HepG2 (cell line): Measurements from ENCODE around the gene CACNA1C. TPM values are rescaled to one million over a fixed set of nuclear protein-coding genes. Genes with fewer than 3 reads are reported as not detected.

Source experiments
- ATAC-seq: fragments of 200-7000 bp; cut with Tn5 transposase; 3 replicates; pipeline ENCODE4 v1.9.1; 2020; ENCODE audit warnings: mild to moderate bottlenecking, moderate library complexity
- BruUV-seq: library from RNA; stranded (reverse); fragments of 400-500 nt; replicated peaks from 2 replicates; lab custom pipeline; 2021; lab: Mats Ljungman, UMichigan
- CTCF ChIA-PET: fragments of 300-600 bp; formaldehyde crosslinking; extraction: SDS; loops from one replicate; lab custom pipeline; 2021; ENCODE audit warnings: low total read pairs, inconsistent platforms, low intra/inter-chr PET ratio; lab: Yijun Ruan, JAX
- POLR2A ChIA-PET: fragments of 350-600 bp; sonication (Branson Sonifier 250); formaldehyde crosslinking; loops from one replicate; lab custom pipeline; 2020; ENCODE audit warnings: antibody characterized with exemption, inconsistent platforms; lab: Yijun Ruan, JAX
- DNase-seq: peaks from one replicate; pipeline ENCODE4 v3.0.0-alpha.2; 2015; ENCODE audit warnings: low spot score
- FAIRE-seq: peaks from 3 replicates; lab custom pipeline; 2011; peaks lifted over from hg19 to GRCh38; lab: Jason Lieb, UNC
- H2AFZ ChIP-seq: one replicate; pipeline ENCODE4 v1.6.1; 2011; ENCODE audit warnings: low read length, inconsistent platforms
- H3K27ac ChIP-seq: fragments of 300-600 bp; 3 replicates; pipeline ENCODE4 v1.8.0; 2011; ENCODE audit warnings: mixed run types, mild to moderate bottlenecking, mixed read lengths, low read length, inconsistent platforms; ENCODE audit not compliant: insufficient read depth; ENCODE audit errors: extremely low read length
- H3K27me3 ChIP-seq, 2 experiments: fragments of 200-600 bp in 1 of 2; 2 replicates in 1 of 2; 3 replicates in 1 of 2; pipeline versions ENCODE4 v1.6.0 to v1.8.0; 2011; ENCODE audit warnings: low read length in 2 of 2, mild to moderate bottlenecking in 2 of 2, moderate library complexity in 2 of 2, inconsistent platforms in 1 of 2; ENCODE audit not compliant: insufficient read depth in 2 of 2, control insufficient read depth in 1 of 2
- H3K36me3 ChIP-seq, 2 experiments: fragments of 200-600 bp in 1 of 2; replicated peaks in 1 of 2; 2 replicates in 1 of 2; 3 replicates in 1 of 2; pipeline versions ENCODE4 v1.5.1 to v1.8.0; 2011; ENCODE audit warnings: low read length in 2 of 2, inconsistent platforms in 1 of 2; ENCODE audit not compliant: insufficient read depth in 2 of 2, control insufficient read depth in 1 of 2
- H3K4me1 ChIP-seq: 2 replicates; pipeline ENCODE4 v1.5.1; 2012; ENCODE audit warnings: low read length, inconsistent platforms; ENCODE audit not compliant: insufficient read depth
- H3K4me2 ChIP-seq: 2 replicates; pipeline ENCODE4 v1.6.0; 2011; ENCODE audit warnings: low read depth, low read length, inconsistent platforms
- H3K4me3 ChIP-seq, 3 experiments: fragments of 200-600 bp in 1 of 3; sonication (generic), shearing (Covaris generic) in 1 of 3; replicated peaks in 1 of 3; 2 replicates each; pipeline ENCODE4 v1.5.1; 2011 to 2016; ENCODE audit warnings: low read length in 3 of 3, inconsistent platforms in 2 of 3, low read depth in 2 of 3, mild to moderate bottlenecking in 2 of 3, control low read depth in 1 of 3, mixed read lengths in 1 of 3; ENCODE audit not compliant: insufficient read depth in 1 of 3
- H3K79me2 ChIP-seq: one replicate; pipeline ENCODE4 v1.6.1; 2011; ENCODE audit warnings: low read length, inconsistent platforms; ENCODE audit not compliant: insufficient read depth
- H3K9ac ChIP-seq: 2 replicates; pipeline ENCODE4 v1.6.0; 2011; ENCODE audit warnings: mild to moderate bottlenecking, low read depth, low read length, inconsistent platforms; ENCODE audit not compliant: insufficient read depth
- H3K9me3 ChIP-seq: 2 replicates; pipeline ENCODE4 v1.5.1; 2012; ENCODE audit warnings: mild to moderate bottlenecking, low read length
- H4K20me1 ChIP-seq: 2 replicates; pipeline ENCODE4 v1.6.0; 2011; ENCODE audit warnings: inconsistent platforms, mild to moderate bottlenecking, low read length, moderate library complexity; ENCODE audit not compliant: insufficient read depth
- CREBL2 ChIP-seq: sonication (generic); formaldehyde crosslinking; IDR thresholded peaks from 2 replicates; pipeline ENCODE4 v1.8.1; 2023; ENCODE audit warnings: missing genetic modification reagents, mild to moderate bottlenecking, borderline replicate concordance
- ERF ChIP-seq: IDR thresholded peaks from 2 replicates; pipeline ENCODE4 v1.6.1; 2018; ENCODE audit warnings: missing biosample characterization, missing genetic modification reagents
- FOXA1 ChIP-seq, 2 experiments: fragments of 450-650 bp in 1 of 2; sonication (generic) in 1 of 2; formaldehyde crosslinking in 1 of 2; IDR thresholded peaks; 2 replicates each; pipeline versions ENCODE4 v1.4.0 to v1.6.1; 2016 to 2020; ENCODE audit warnings: missing genetic modification reagents in 1 of 2
- HNF4A ChIP-seq: sonication (generic); formaldehyde crosslinking; IDR thresholded peaks from 2 replicates; pipeline ENCODE4 v1.4.0; 2020; ENCODE audit warnings: missing genetic modification reagents
- JARID2 ChIP-seq: sonication (generic); formaldehyde crosslinking; IDR thresholded peaks from 2 replicates; pipeline ENCODE4 v1.8.1; 2023; ENCODE audit warnings: missing genetic modification reagents, inconsistent platforms; ENCODE audit not compliant: insufficient replicate concordance
- KLF12 ChIP-seq: sonication (generic); formaldehyde crosslinking; IDR thresholded peaks from 2 replicates; pipeline ENCODE4 v1.4.0; 2020; ENCODE audit warnings: missing genetic modification reagents, borderline replicate concordance
- MBNL3 ChIP-seq: fragments of 250-450 bp; sonication (Bioruptor Pico); conservative IDR thresholded peaks from 2 replicates; pipeline ENCODE4 v1.8.0; 2022; ENCODE audit warnings: mild to moderate bottlenecking, inconsistent platforms
- NFIB ChIP-seq: sonication (generic); formaldehyde crosslinking; IDR thresholded peaks from 2 replicates; pipeline ENCODE4 v1.9.0; 2021; ENCODE audit warnings: missing genetic modification reagents, mild to moderate bottlenecking, borderline replicate concordance
- PBX2 ChIP-seq: IDR thresholded peaks from 2 replicates; pipeline ENCODE4 v1.6.1; 2016; ENCODE audit warnings: control low read depth
- TCF7 ChIP-seq: sonication (generic); IDR thresholded peaks from 2 replicates; pipeline ENCODE4 v1.6.1; 2016; ENCODE audit warnings: antibody characterized with exemption, low read depth
- TEAD3 ChIP-seq: optimal IDR thresholded peaks from 2 replicates; pipeline ENCODE3; 2016; ENCODE audit warnings: borderline replicate concordance
- ZBTB4 ChIP-seq: sonication (generic); formaldehyde crosslinking; IDR thresholded peaks from 2 replicates; pipeline ENCODE4 v1.4.0; 2020; ENCODE audit warnings: missing genetic modification reagents, mild to moderate bottlenecking, borderline replicate concordance
- ZBTB7B ChIP-seq: sonication (generic); formaldehyde crosslinking; IDR thresholded peaks from 2 replicates; pipeline ENCODE4 v1.4.0; 2020; ENCODE audit warnings: missing genetic modification reagents
- ZC3H13 ChIP-seq: sonication (generic); formaldehyde crosslinking; IDR thresholded peaks from 2 replicates; pipeline ENCODE4 v1.8.1; 2023; ENCODE audit warnings: mild to moderate bottlenecking, missing genetic modification reagents, moderate library complexity
- ZNF12 ChIP-seq: sonication (generic); formaldehyde crosslinking; IDR thresholded peaks from 2 replicates; pipeline ENCODE4 v1.5.0; 2020; ENCODE audit warnings: missing genetic modification reagents
- ZNF24 ChIP-seq: fragments of 450-650 bp; IDR thresholded peaks from 2 replicates; pipeline ENCODE4 v1.6.1; 2017; ENCODE audit warnings: antibody characterized with exemption, mild to moderate bottlenecking
- ZNF503 ChIP-seq: sonication (generic); formaldehyde crosslinking; IDR thresholded peaks from 2 replicates; pipeline ENCODE4 v1.4.0; 2020; ENCODE audit warnings: missing genetic modification reagents
- ZNF775 ChIP-seq: sonication (generic); formaldehyde crosslinking; IDR thresholded peaks from 2 replicates; pipeline ENCODE4 v1.4.0; 2020; ENCODE audit warnings: missing genetic modification reagents, mild to moderate bottlenecking, moderate library complexity, borderline replicate concordance
- WGBS: methylation state at CpG from one replicate; pipeline ENCODE4 v1.1.6; 2017; ENCODE audit warnings: low lambda C conversion rate; 5-methylcytosine and 5-hydroxymethylcytosine counted together
- in situ Hi-C: cut with HindIII; loops from 2 replicates; pipeline ENCODE4 v1.10.0; 2017; ENCODE audit warnings: low pct_unique_long_range_greater_than_20kb; ENCODE audit not compliant: extremely low pct_ligation_motif_present
- intact Hi-C: fragments of 100-400 bp; cut with micrococcal nuclease; formaldehyde crosslinking; loops from one replicate; pipeline ENCODE4 v1.10.0; 2022; ENCODE audit not compliant: unreplicated experiment
- polyA plus RNA-seq, 8 experiments: library from polyadenylated mRNA; depleted of rRNA in 3 of 8; stranded (reverse) in 7 of 8; unstranded in 1 of 8; fragments of >200 nt; fragmentation: Illumina TruSeq in 4 of 8; extraction: Trizol in 4 of 8; gene quantifications; 2 replicates each; pipeline versions ENCODE4 v1.2.1 to v1.2.3, GENCODE V29; 2011 to 2016; ENCODE audit warnings: low read depth in 4 of 8, missing spikeins in 1 of 8, mixed read lengths in 1 of 8; ENCODE audit not compliant: insufficient read depth in 1 of 8
- total RNA-seq, 5 experiments: library from RNA; depleted of rRNA; stranded (reverse); fragments of >200 nt; fragmentation: Illumina TruSeq; extraction: Trizol; gene quantifications; 2 replicates each; pipeline ENCODE4 v1.2.3, GENCODE V29; 2016; ENCODE audit warnings: low read depth in 1 of 5

Gene CACNA1C
- total and polyA plus RNA-seq, 2 of the 13 experiments (the other 11 are each of a cell fraction or from before 2014, with no cell fraction given): not detected

- TF ChIP-seq ZNF503 (CRISPR knock-in tag) (no peak), NFIB (CRISPR knock-in tag) (no peak), PBX2 (CRISPR knock-in tag) (no peak), TCF7 (no peak), TEAD3 (no peak), ZNF24 (no peak), ZNF775 (CRISPR knock-in tag) (no peak), JARID2 (no peak), FOXA1 (IDR thresholded peaks at IDR 0.05) (no peak), FOXA1 (CRISPR knock-in tag; IDR thresholded peaks at IDR 0.05) (no peak), ZBTB7B (CRISPR knock-in tag) (no peak), CREBL2 (CRISPR knock-in tag) (no peak), HNF4A (0 out of 2 replicates have a peak, but pooled peaks have one; percentile 11)
These were observed 116.7 kb downstream of the CACNA1C start (continued) for GRCh38 chr12:2169489-2169888.

- intact Hi-C loops: no loop called here
- Histone ChIP-seq H3K27ac (no peak overlapping the region), H3K27me3 (peaks cover 0 to 7% of the 10 kb centered on the region in 2 experiments; a peak in 4 of 5 replicates), H3K4me2 (no peak overlapping the region), H3K36me3 (no peaks in the 10 kb centered on the region), H3K4me3 (no peak overlapping the region), H3K79me2 (no peaks in the 10 kb centered on the region), H2AFZ (no peak overlapping the region), H4K20me1 (no peaks in the 10 kb centered on the region), H3K9me3 (no peaks in the 10 kb centered on the region), H3K9ac (no peak overlapping the region), H3K4me1 (peaks cover 29% of the 10 kb centered on the region)
- no TSS peak for BruUV-seq
- ATAC-seq (no peak), DNase-seq (no peak), FAIRE-seq (no peak)
- in situ Hi-C loops: no loop called here
- CTCF ChIA-PET: no interaction called here
- POLR2A ChIA-PET: no interaction called here
- 40% methylated on average over 2 of the region's 2 CpGs for WGBS
- no peak for TF ChIP-seq KLF12 (CRISPR knock-in tag)
- no peak for TF ChIP-seq ZBTB4 (CRISPR knock-in tag)
- no peak for TF ChIP-seq ZNF12
- TF ChIP-seq ZC3H13 (CRISPR knock-in tag): no peak
- no peak for TF ChIP-seq ERF (CRISPR knock-in tag)
- TF ChIP-seq MBNL3 (CRISPR knock-in tag): no peak
These were observed 117.2 kb downstream of the CACNA1C start for GRCh38 chr12:2169940-2170339.
